H1 (cell line): ENCODE measurements around the gene DLGAP3. TPM values are rescaled to one million over a fixed set of nuclear protein-coding genes. Genes with fewer than 3 reads are reported as not detected.

Experiments
- CTCF ChIA-PET: fragments of 300-600 bp; sonication (Branson Sonifier 250); formaldehyde crosslinking; loops from one replicate; lab custom pipeline; 2021; ENCODE audit not compliant: partially characterized antibody; lab: Charles Lee
- POLR2A ChIA-PET: fragments of 300-600 bp; sonication (Branson Sonifier 250); formaldehyde crosslinking; loops from one replicate; lab custom pipeline; 2021; ENCODE audit warnings: inconsistent platforms; ENCODE audit not compliant: partially characterized antibody; lab: Charles Lee
- DNase-seq, 2 experiments: peaks; one replicate each; pipeline versions ENCODE4 v3.0.0 to v3.0.0-alpha.2; 2010 to 2022; ENCODE audit warnings: low spot score in 2 of 2, low read depth in 1 of 2, mixed read lengths in 1 of 2
- FAIRE-seq: peaks from 2 replicates; lab custom pipeline; 2011; peaks lifted over from hg19 to GRCh38; lab: Jason Lieb, UNC
- H2AFZ ChIP-seq: 2 replicates; pipeline ENCODE4 v1.8.1; 2012; ENCODE audit warnings: low read length, inconsistent platforms
- H2AK5ac ChIP-seq: 2 replicates; pipeline ENCODE4 v1.6.1; 2013; ENCODE audit warnings: low read depth, low read length
- H2BK120ac ChIP-seq: replicated peaks from 2 replicates; pipeline ENCODE3; 2013; ENCODE audit warnings: low read depth, low read length, inconsistent platforms
- H2BK12ac ChIP-seq: 2 replicates; pipeline ENCODE4 v1.6.1; 2013; ENCODE audit warnings: low read depth, low read length
- H2BK15ac ChIP-seq: 2 replicates; pipeline ENCODE4 v1.6.1; 2013; ENCODE audit warnings: low read length
- H2BK20ac ChIP-seq: 2 replicates; pipeline ENCODE4 v1.6.1; 2013; ENCODE audit warnings: low read length
- H2BK5ac ChIP-seq: 2 replicates; pipeline ENCODE4 v1.6.1; 2013; ENCODE audit warnings: low read depth, low read length
- H3K14ac ChIP-seq: 2 replicates; pipeline ENCODE4 v1.6.1; 2013; ENCODE audit warnings: inconsistent platforms; ENCODE audit not compliant: insufficient read length
- H3K18ac ChIP-seq: 2 replicates; pipeline ENCODE4 v1.6.1; 2013; ENCODE audit warnings: low read length; ENCODE audit errors: extremely low read depth
- H3K23ac ChIP-seq: 2 replicates; pipeline ENCODE4 v1.6.1; 2013; ENCODE audit warnings: inconsistent platforms; ENCODE audit not compliant: insufficient read length
- H3K23me2 ChIP-seq: 2 replicates; pipeline ENCODE4 v1.6.1; 2013; ENCODE audit warnings: low read depth, low read length
- H3K27ac ChIP-seq: 2 replicates; pipeline ENCODE4 v1.6.1; 2011; ENCODE audit warnings: low read depth, low read length, inconsistent platforms
- H3K27me3 ChIP-seq, 4 experiments: replicated peaks in 1 of 4; 1 replicate in 1 of 4; 2 replicates in 3 of 4; pipeline versions ENCODE4 v1.6.1 to v1.8.1; 2011 to 2013; ENCODE audit warnings: low read length in 3 of 4, mild to moderate bottlenecking in 3 of 4, inconsistent platforms in 2 of 4, mixed read lengths in 2 of 4, moderate library complexity in 1 of 4; ENCODE audit not compliant: control insufficient read depth in 3 of 4, insufficient read depth in 3 of 4; ENCODE audit errors: extremely low read depth in 1 of 4
- H3K36me3 ChIP-seq, 4 experiments: 2 replicates each; pipeline versions ENCODE4 v1.6.1 to v1.8.1; 2011 to 2013; ENCODE audit warnings: mild to moderate bottlenecking in 4 of 4, low read length in 3 of 4, moderate library complexity in 2 of 4, control low read depth in 1 of 4, inconsistent platforms in 1 of 4; ENCODE audit not compliant: insufficient read depth in 4 of 4, control insufficient read depth in 2 of 4
- H3K4ac ChIP-seq: replicated peaks from 2 replicates; pipeline ENCODE3; 2013; ENCODE audit warnings: low read length, low read depth, mixed read lengths, inconsistent platforms; ENCODE audit not compliant: insufficient read length
- H3K4me1 ChIP-seq, 4 experiments: replicated peaks in 1 of 4; 1 replicate in 1 of 4; 2 replicates in 3 of 4; pipeline versions ENCODE4 v1.6.1 to v1.8.1; 2011 to 2013; ENCODE audit warnings: low read length in 3 of 4, inconsistent platforms in 2 of 4, mixed read lengths in 1 of 4; ENCODE audit not compliant: insufficient read depth in 4 of 4, control insufficient read depth in 3 of 4
- H3K4me2 ChIP-seq, 2 experiments: 2 replicates each; pipeline versions ENCODE4 v1.6.1 to v1.8.1; 2011 to 2013; ENCODE audit warnings: low read depth in 2 of 2, low read length in 2 of 2, control low read depth in 1 of 2, inconsistent platforms in 1 of 2, mild to moderate bottlenecking in 1 of 2; ENCODE audit not compliant: insufficient read depth in 1 of 2
- H3K4me3 ChIP-seq, 4 experiments: fragments of 200-600, 300-600 bp in 1 of 4; sonication (generic), shearing (Covaris generic), sonication (Bioruptor Twin) in 1 of 4; 2 replicates each; pipeline versions ENCODE4 v1.5.1 to v1.8.1; 2011 to 2016; ENCODE audit warnings: low read length in 4 of 4, low read depth in 3 of 4, control low read depth in 2 of 4, inconsistent platforms in 2 of 4, mild to moderate bottlenecking in 2 of 4, mixed read lengths in 1 of 4, moderate library complexity in 1 of 4; ENCODE audit not compliant: insufficient read depth in 2 of 4; ENCODE audit errors: extremely low read depth in 1 of 4
- H3K56ac ChIP-seq: replicated peaks from 2 replicates; pipeline ENCODE3; 2013; ENCODE audit warnings: low read depth, mild to moderate bottlenecking, mixed read lengths, low read length, inconsistent platforms; ENCODE audit not compliant: insufficient read length
- H3K79me1 ChIP-seq: 2 replicates; pipeline ENCODE4 v1.6.1; 2013; ENCODE audit warnings: low read depth, low read length, control low read depth
- H3K79me2 ChIP-seq, 2 experiments: 2 replicates each; pipeline versions ENCODE4 v1.6.1 to v1.8.1; 2012 to 2013; ENCODE audit warnings: low read length in 2 of 2, mild to moderate bottlenecking in 2 of 2, inconsistent platforms in 1 of 2; ENCODE audit not compliant: insufficient read depth in 2 of 2, control insufficient read depth in 1 of 2
- H3K9ac ChIP-seq, 4 experiments: replicated peaks in 1 of 4; 1 replicate in 1 of 4; 2 replicates in 3 of 4; pipeline versions ENCODE4 v1.6.1 to v1.8.1; 2011 to 2013; ENCODE audit warnings: low read depth in 3 of 4, low read length in 3 of 4, control low read depth in 2 of 4, mild to moderate bottlenecking in 2 of 4, moderate library complexity in 2 of 4, inconsistent platforms in 1 of 4; ENCODE audit errors: extremely low read depth in 1 of 4
- H3K9me3 ChIP-seq, 2 experiments: 2 replicates each; pipeline versions ENCODE4 v1.6.1 to v1.8.1; 2012 to 2013; ENCODE audit warnings: mild to moderate bottlenecking in 2 of 2, moderate library complexity in 2 of 2, control low read depth in 1 of 2, inconsistent platforms in 1 of 2, low read depth in 1 of 2, low read length in 1 of 2, mixed read lengths in 1 of 2; ENCODE audit not compliant: insufficient read depth in 2 of 2
- H4K20me1 ChIP-seq, 2 experiments: replicated peaks in 1 of 2; 2 replicates each; pipeline versions ENCODE3 to v1.8.1; 2011 to 2013; ENCODE audit warnings: inconsistent platforms in 2 of 2, low read length in 2 of 2, mild to moderate bottlenecking in 1 of 2; ENCODE audit not compliant: insufficient read depth in 2 of 2, control insufficient read depth in 1 of 2
- H4K5ac ChIP-seq: 2 replicates; pipeline ENCODE4 v1.6.1; 2013; ENCODE audit warnings: low read length, low read depth, mixed read lengths, inconsistent platforms; ENCODE audit not compliant: insufficient read length
- H4K8ac ChIP-seq: 2 replicates; pipeline ENCODE4 v1.8.0; 2013; ENCODE audit warnings: mild to moderate bottlenecking, moderate library complexity, low read length, inconsistent platforms; ENCODE audit not compliant: insufficient read depth; ENCODE audit errors: extremely low read depth
- H4K91ac ChIP-seq: replicated peaks from 2 replicates; pipeline ENCODE3; 2013; ENCODE audit warnings: low read length, mixed read lengths, inconsistent platforms; ENCODE audit not compliant: insufficient read length
- ATF3 ChIP-seq: IDR thresholded peaks from 2 replicates; pipeline ENCODE4 v1.6.1; 2011; ENCODE audit warnings: low read depth, mild to moderate bottlenecking, low read length; ENCODE audit not compliant: insufficient read depth
- RBBP5 ChIP-seq: IDR thresholded peaks from 2 replicates; pipeline ENCODE4 v1.7.1; 2012; ENCODE audit warnings: low read depth, mild to moderate bottlenecking, inconsistent platforms, low read length, moderate library complexity, borderline replicate concordance
- SIN3A ChIP-seq, 2 experiments: IDR thresholded peaks in 1 of 2; conservative IDR thresholded peaks in 1 of 2; 2 replicates each; pipeline ENCODE4 v1.6.1; 2011 to 2012; ENCODE audit warnings: low read length in 2 of 2, improper control_type of control experiment in 1 of 2, low read depth in 1 of 2, mild to moderate bottlenecking in 1 of 2
- WGBS, 2 experiments: shearing (Covaris generic) in 1 of 2; methylation state at CpG; one replicate each; pipeline versions ENCODE4 v1.1.6 to v1.1.7; 2013 to 2015; ENCODE audit warnings: low lambda C conversion rate in 2 of 2, mixed read lengths in 2 of 2, inconsistent platforms in 1 of 2, low coverage in 1 of 2, missing lambda C conversion rate in 1 of 2; ENCODE audit not compliant: insufficient replicate concordance in 2 of 2, insufficient coverage in 1 of 2, insufficient read length in 1 of 2; ENCODE audit errors: extremely low coverage in 1 of 2, missing lambda C conversion rate in 1 of 2; 5-methylcytosine and 5-hydroxymethylcytosine counted together
- polyA plus RNA-seq, 7 experiments: library from polyadenylated mRNA; depleted of rRNA in 3 of 7; stranded (reverse) in 5 of 7; unstranded in 2 of 7; fragments of >200 nt in 5 of 7; fragments of 200-250 nt in 2 of 7; gene quantifications; 1 replicate in 5 of 7; 2 replicates in 1 of 7; 4 replicates in 1 of 7; pipeline versions ENCODE4 v1.2.1 to v1.2.3, GENCODE V29; 2011 to 2013; ENCODE audit warnings: missing spikeins in 2 of 7, mixed read lengths in 2 of 7
- total RNA-seq: library from RNA; stranded (reverse); fragmentation: NEBNext Ultra II Directional; extraction: Animal tissue kit (Norgen Biotek cat#: 25700); gene quantifications from 2 replicates; pipeline ENCODE4 v1.2.1, GENCODE V29; 2021

DLGAP3 gene
- total and polyA plus RNA-seq, 2 of the 8 experiments (the other 6 are each of a cell fraction or from before 2014, with no cell fraction given): 3.8 to 13.2 TPM

GRCh38 chr1:34859446-34860200 is 69.8 kb downstream of the DLGAP3 start, which contains the start of gene SMIM12:
Gene SMIM12, minus strand, starts transcription at chr1:34859749. Its CDS starts 3,772 bp downstream, at chr1:34855977.
- Histone ChIP-seq H3K36me3 (peaks cover 4 to 11% (median 10%) of the 10 kb centered on the region in 4 experiments; a peak in 7 of 8 replicates), H4K5ac (peak within 1 kb of the TSS; percentile 8), H3K14ac (no peak within 1 kb of the TSS), H3K23ac (no peak within 1 kb of the TSS), H2BK120ac (no peak within 1 kb of the TSS), H3K27me3 (peaks cover 0 to 2% (median 0%) of the 10 kb centered on the region in 4 experiments; a peak in 1 of 7 replicates), H3K4me2 (peak within 1 kb of the TSS; percentile 91 to 94), H3K79me2 (peaks cover 12 to 31% of the 10 kb centered on the region in 2 experiments), H2AFZ (peak within 1 kb of the TSS; percentile 8; the same call in 1 of the 2 replicates), H3K4me1 (peaks cover 0 to 7% (median 0%) of the 10 kb centered on the region in 4 experiments; a peak in 2 of 7 replicates), H2BK5ac (no peak within 1 kb of the TSS), H2BK15ac (peak within 1 kb of the TSS; percentile 95; the same call in 1 of the 2 replicates), H3K9me3 (no peaks in the 10 kb centered on the region), H3K27ac (peak within 1 kb of the TSS; percentile 39; the same call in 1 of the 2 replicates), H3K79me1 (peaks cover 7% of the 10 kb centered on the region), H2BK20ac (no peak within 1 kb of the TSS), H2BK12ac (peak within 1 kb of the TSS; percentile 1; the same call in 1 of the 2 replicates), H3K18ac (no peak within 1 kb of the TSS), H3K4me3 (peak within 1 kb of the TSS; percentile 75 to 100 (median 94)), H2AK5ac (no peak within 1 kb of the TSS), H3K23me2 (peaks cover 5% of the 10 kb centered on the region), H3K4ac (peak within 1 kb of the TSS; percentile 59), H3K56ac (no peak within 1 kb of the TSS), H3K9ac (peak within 1 kb of the TSS; percentile 61 to 79 (median 76)), H4K20me1 (no peaks in the 10 kb centered on the region), H4K91ac (peak within 1 kb of the TSS; percentile 41), H4K8ac (no peak within 1 kb of the TSS)
- CTCF ChIA-PET: interaction anchor here (0.6 to 4.0 kb wide), 18 partner anchors 9 to 304 kb away, joined by 3 to 34 read pairs (median 4); partner anchors contain the start of genes DLGAP3 and TMEM35B
- 4% methylated on average over 33 of the region's 47 CpGs; no CpG with 5 or more reads in 1 of the 2 experiments for WGBS, 2 experiments
- FAIRE-seq (no peak), DNase-seq (peak; percentile 65 to 88)
- POLR2A ChIA-PET: interaction anchor here (0.6 to 1.4 kb wide), 17 partner anchors 10 to 730 kb away, joined by 3 to 7 read pairs (median 3); partner anchors contain the start of genes SFPQ and ZMYM4
- TF ChIP-seq RBBP5: no peak; the same call in 1 of the 2 replicates
- no peak for TF ChIP-seq SIN3A (conservative IDR thresholded peaks at IDR 0.05 in 1 of 2, IDR thresholded peaks at IDR 0.05 in 1 of 2; ENCODE audit: low read depth in 1 of 2, low read length in 2 of 2)
- TF ChIP-seq ATF3: no peak
